ENCODE measurements around the gene MYBPC3. TPM values are rescaled to one million over a fixed set of nuclear protein-coding genes. Genes with fewer than 3 reads are reported as not detected.
A peak's percentile ranks its signal among the peaks of the same experiment; 100 is the strongest.

MYBPC3 gene
- total RNA-seq, 1 donor from 2014 or later = not detected

GRCh38 chr11:47376107-47376524 is 23.6 kb upstream of the MYBPC3 start:
- intact Hi-C loops (cut with DNase I) = no loop called here
- TF ChIP-seq CTCF (IDR thresholded peaks at IDR 0.05) = no peak

GRCh38 chr11:47375546-47376085 is 23.1 kb upstream of the MYBPC3 start:
- no peaks in the 10 kb centered on the region for H3K9me3 ChIP-seq
- no peak for DNase-seq (ENCODE audit: low spot score in 2 of 2)
- no peaks in the 10 kb centered on the region for H3K36me3 ChIP-seq
- H3K27ac ChIP-seq = no peak overlapping the region
- H3K27me3 ChIP-seq = no peaks in the 10 kb centered on the region
- TF ChIP-seq CTCF (IDR thresholded peaks at IDR 0.05) = no peak
- H3K4me1 ChIP-seq = peaks cover 0 to 3% of the 10 kb centered on the region in 2 donors
- H3K4me3 ChIP-seq = peak overlapping the region in 1 of 2 donors; percentile 30
- intact Hi-C loops (cut with DNase I) = no loop called here

More at GRCh38 chr11:47376107-47376524, 23.6 kb upstream of the MYBPC3 start:
- Histone ChIP-seq H3K36me3 (no peaks in the 10 kb centered on the region), H3K4me3 (peak overlapping the region in 1 of 2 donors; percentile 30), H3K27ac (no peak overlapping the region), H3K27me3 (no peaks in the 10 kb centered on the region), H3K4me1 (peaks cover 0 to 3% of the 10 kb centered on the region in 2 donors), H3K9me3 (no peaks in the 10 kb centered on the region)
- DNase-seq (ENCODE audit: low spot score in 2 of 2) = no peak

- intact Hi-C loops (cut with DNase I) = no loop called here
- no peak for DNase-seq (ENCODE audit: low spot score in 2 of 2)
- Histone ChIP-seq H3K36me3 (no peaks in the 10 kb centered on the region), H3K9me3 (no peaks in the 10 kb centered on the region), H3K27ac (no peak overlapping the region), H3K27me3 (no peaks in the 10 kb centered on the region), H3K4me1 (peaks cover 0 to 3% of the 10 kb centered on the region in 2 donors), H3K4me3 (peak overlapping the region in 1 of 2 donors; percentile 30)
- TF ChIP-seq CTCF (IDR thresholded peaks at IDR 0.05) = no peak
These were observed 22.5 kb upstream of the MYBPC3 start for GRCh38 chr11:47375020-47375419.

- Histone ChIP-seq H3K4me3 (no peak overlapping the region), H3K4me1 (peaks cover 0 to 3% of the 10 kb centered on the region in 2 donors), H3K27me3 (no peaks in the 10 kb centered on the region), H3K27ac (no peak overlapping the region), H3K9me3 (no peaks in the 10 kb centered on the region), H3K36me3 (no peaks in the 10 kb centered on the region)
- TF ChIP-seq CTCF (IDR thresholded peaks at IDR 0.05) = no peak
- intact Hi-C loops (cut with DNase I) = loop anchor here (1.0 kb wide), 3 partner anchors 26 to 80 kb away; partner anchors contain the start of gene SLC39A13
- no peak for DNase-seq (ENCODE audit: low spot score in 2 of 2)
These were observed 22.2 kb upstream of the MYBPC3 start for GRCh38 chr11:47374720-47375019.

- TF ChIP-seq CTCF (IDR thresholded peaks at IDR 0.05) = peak; percentile 78 to 96 (median 92)
- Histone ChIP-seq H3K27ac (peak overlapping the region in 1 of 2 donors; percentile 3), H3K4me3 (no peak overlapping the region), H3K36me3 (no peaks in the 10 kb centered on the region), H3K9me3 (no peaks in the 10 kb centered on the region), H3K4me1 (peaks cover 0 to 3% of the 10 kb centered on the region in 2 donors), H3K27me3 (no peaks in the 10 kb centered on the region)
- intact Hi-C loops (cut with DNase I) = loop anchor here (1.0 kb wide), 3 partner anchors 26 to 80 kb away; partner anchors contain the start of gene SLC39A13
- peak in 1 of 2 donors; percentile 91 for DNase-seq (ENCODE audit: low spot score in 2 of 2)
These were observed 21.6 kb upstream of the MYBPC3 start for GRCh38 chr11:47373876-47374719.
